Colon (tissue), 2 donors: Measurements from ENCODE around the gene IL18R1.

ENCODE experiments used
- FAIRE-seq: peaks from 2 replicates; lab custom pipeline; 2012; peaks lifted over from hg19 to GRCh38; lab: Jason Lieb, UNC
- donor health status: control.
- donor health status: control.

IL18R1 gene

GRCh38 chr2:102391565-102391964 is 36.0 kb downstream of the IL18R1 start:
- FAIRE-seq, result no peak

GRCh38 chr2:102392096-102392495 is 36.5 kb downstream of the IL18R1 start:
- no peak for FAIRE-seq

GRCh38 chr2:102392942-102393341 is 37.3 kb downstream of the IL18R1 start:
- no peak for FAIRE-seq

DNA sequence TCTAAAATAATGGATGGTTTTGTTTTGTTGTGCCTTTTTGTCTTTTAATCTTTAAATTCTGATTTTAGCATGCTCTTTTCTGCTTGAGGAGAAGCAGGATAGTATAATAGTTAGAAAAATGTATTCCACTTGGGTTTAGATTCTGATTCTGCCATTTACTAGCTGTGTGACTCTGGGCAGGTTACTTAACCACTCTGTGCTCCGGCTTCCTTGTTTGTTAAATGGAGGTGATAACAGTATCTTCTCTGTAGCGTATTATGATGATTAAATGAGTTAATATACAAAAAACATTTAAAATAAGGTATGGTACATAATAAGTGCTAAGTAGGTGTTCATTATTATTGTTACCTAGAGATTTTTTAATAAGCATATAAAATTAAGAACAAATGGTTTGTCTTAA is 40.4 kb downstream of the IL18R1 start:
- no peak for FAIRE-seq

DNA sequence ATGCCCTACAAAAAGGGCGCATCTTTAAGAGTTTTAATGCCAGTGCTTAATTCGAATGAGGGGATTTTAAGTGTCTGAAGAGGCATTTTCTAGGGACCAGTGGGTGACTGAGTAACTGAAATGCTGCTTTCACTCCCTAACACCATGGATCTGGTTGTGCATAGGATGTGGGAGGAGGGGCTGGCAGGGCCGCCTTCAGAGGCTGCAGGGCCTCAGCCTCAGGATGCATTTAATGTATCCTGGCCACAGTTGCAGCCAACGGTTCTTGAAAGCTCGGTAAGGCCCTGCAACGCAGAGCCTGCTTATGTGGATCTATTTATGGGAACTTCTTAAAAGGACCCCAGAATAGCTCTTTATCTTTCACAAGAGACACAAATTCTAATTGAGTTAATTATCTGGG is 41.6 kb downstream of the IL18R1 start:
- FAIRE-seq, result no peak

DNA sequence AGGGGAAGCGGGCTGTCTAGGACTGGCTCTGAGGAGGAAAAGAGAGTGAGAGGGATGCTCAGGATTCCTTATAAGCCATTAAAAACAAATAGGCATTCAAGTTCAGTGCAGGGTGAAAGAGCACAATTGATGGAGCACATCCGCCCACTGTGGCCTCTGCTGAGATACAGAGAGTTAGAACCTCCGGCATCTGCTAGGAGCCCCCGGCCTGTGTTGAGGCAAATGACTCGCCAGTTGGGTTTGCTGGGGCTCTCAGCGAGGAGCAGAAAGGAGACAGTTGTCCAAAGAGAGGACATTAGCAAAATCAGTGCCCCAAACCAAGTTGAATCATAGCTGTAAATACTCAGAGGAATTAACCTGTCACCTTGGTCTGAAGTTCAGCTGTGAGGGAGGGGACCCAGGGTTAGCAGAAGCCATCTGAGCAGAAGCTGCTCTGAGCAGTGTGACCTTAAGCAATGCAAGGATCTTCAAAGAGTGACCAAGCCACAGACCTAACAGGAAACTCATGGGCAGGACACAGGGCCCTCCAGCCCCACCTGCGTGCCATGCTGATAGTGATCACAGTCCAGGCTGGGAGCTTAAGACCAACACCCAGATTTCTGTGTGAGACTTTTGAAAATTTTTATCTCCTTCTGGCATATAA is 44.0 kb downstream of the IL18R1 start:
- FAIRE-seq, result no peak

DNA sequence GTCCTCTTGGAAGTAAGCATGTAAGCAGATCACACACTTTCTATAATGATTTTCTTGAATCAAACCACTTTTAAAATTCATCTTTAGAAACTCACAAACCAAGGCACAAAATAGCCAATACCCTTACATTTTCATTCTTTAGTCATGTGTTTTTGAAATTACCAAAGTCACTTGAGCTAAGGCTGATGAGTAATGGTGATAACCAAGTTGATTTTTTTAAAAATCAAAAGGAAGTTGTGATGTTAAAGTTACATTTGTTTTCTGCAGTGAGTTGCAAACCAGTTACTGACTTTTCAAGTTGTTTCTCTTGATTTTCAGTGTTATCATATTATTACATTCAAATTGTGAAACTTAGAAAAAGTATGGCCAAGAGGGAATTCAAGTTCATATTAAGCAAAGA is 45.9 kb downstream of the IL18R1 start:
- FAIRE-seq, result no peak

- no peak for FAIRE-seq
These were observed 46.3 kb downstream of the IL18R1 start for GRCh38 chr2:102401865-102402264.

- no peak for FAIRE-seq
These were observed 55.4 kb downstream of the IL18R1 start for GRCh38 chr2:102410952-102411351.

DNA sequence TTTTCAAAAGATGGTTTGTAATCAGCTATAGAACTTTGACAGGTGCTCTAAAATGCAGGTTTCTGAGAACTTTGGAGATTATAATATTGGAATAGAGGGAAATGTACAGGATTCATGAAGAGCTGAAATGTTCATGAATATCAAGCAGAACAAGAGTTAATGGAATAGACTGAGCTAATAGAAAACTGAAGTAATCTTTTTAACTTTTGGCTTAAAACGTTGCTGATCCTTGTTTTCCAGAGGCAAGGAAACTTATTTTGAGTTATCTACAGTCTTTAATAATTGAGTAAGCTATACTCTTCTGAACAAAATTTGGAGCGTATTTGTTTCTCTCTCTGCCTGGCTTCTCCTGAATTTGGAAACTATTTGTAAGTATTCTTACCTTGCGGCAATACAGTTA is 56.6 kb downstream of the IL18R1 start:
- no peak for FAIRE-seq

- FAIRE-seq, result no peak
These were observed 62.4 kb downstream of the IL18R1 start for GRCh38 chr2:102417946-102418345.

DNA sequence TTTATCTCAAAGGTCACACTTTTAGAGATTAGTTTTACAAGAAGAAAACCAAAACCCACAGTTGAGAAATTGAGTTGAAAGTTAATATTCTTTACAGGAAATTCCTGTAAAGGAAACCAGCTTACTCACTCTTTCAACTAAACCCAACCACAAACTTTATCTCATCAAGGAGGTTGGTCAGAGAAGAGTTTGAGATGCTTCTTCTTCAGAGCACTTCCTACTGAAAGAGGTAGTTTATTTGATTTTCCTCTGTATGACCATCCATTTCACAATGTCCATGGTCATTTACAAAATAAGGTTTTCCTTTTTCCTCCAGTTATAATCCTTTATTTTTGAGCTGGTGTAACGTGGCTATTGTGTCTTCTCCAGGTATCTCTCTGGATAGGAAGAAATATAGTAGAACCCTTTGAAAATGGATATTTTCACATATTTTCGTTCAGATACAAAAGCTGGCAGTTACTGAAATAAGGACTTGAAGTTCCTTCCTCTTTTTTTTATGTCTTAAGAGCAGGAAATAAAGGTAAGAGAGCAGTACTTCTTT is 62.9 kb downstream of the IL18R1 start:
- no peak for FAIRE-seq

DNA sequence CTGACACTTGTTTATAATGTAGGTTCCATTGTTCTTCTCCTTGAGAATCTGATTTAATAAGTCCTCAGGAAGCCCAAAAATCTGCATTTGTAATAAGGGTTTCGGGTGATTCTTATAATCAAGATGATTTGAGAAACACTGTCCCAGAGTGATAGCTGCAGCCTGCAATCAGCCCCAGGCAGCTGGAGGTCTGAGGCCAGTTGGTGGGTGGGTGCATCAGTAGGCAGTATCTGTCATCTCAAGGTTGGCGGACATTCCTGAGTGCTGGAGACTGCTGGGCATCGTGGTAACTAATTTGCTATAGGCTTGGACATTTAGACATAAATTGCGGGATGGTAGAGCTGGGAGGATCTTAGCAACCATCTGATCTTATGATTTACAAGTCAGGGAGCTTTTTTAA is 64.7 kb downstream of the IL18R1 start:
- no peak for FAIRE-seq

GRCh38 chr2:102421890-102422759 is 66.5 kb downstream of the IL18R1 start:
- no peak for FAIRE-seq

- no peak for FAIRE-seq
These were observed 67.3 kb downstream of the IL18R1 start, which contains the start of gene IL18RAP for GRCh38 chr2:102422910-102423309. Gene IL18RAP, plus strand, starts transcription at chr2:102423160. Its CDS starts 118 bp downstream, at chr2:102423278.

DNA sequence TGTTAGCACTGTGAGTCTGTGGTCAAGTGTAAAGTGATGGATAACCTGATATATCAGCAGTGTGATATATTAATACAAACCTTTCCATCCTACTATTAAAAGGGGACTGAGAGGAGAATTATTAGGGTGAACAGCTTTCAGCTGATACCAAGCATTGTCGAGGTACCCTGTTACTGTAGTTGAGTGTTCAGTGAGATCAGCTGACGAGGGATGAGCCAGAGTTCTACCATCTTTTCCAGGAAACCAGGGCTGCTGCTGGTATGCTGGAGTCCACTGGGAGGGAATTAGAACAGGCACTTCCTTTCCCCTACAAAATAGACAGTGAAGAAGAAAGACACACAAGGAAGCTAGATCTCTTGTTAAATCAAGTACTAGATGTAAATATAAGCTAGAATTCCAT is 67.8 kb downstream of the IL18R1 start:
- no peak for FAIRE-seq

GRCh38 chr2:102424754-102425153 is 69.2 kb downstream of the IL18R1 start:
- FAIRE-seq, result no peak

GRCh38 chr2:102425441-102426132 is 70.0 kb downstream of the IL18R1 start:
- no peak for FAIRE-seq

- FAIRE-seq, result no peak
These were observed 71.7 kb downstream of the IL18R1 start for GRCh38 chr2:102427249-102427648.

GRCh38 chr2:102428573-102428972 is 73.0 kb downstream of the IL18R1 start:
- FAIRE-seq, result no peak

DNA sequence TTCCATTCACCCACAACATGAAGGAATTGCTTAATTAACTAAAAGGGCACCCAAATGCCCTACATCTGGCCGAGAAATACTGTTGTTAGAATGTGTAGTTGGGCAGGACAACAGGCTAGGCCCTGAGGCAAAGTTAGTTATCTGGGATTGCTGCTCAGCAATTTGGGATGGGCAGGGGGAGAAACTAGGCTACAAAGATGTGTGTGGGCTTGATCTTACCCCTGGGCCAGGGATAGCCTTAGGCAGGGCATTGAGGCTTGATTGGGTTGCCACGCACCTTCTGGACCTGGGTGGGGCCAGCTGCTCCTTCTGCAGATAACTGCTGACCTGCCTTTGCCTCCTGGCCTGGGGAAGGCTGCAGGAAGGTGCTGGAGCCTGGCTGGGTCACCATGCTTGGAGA is 76.8 kb downstream of the IL18R1 start:
- FAIRE-seq, result no peak

DNA sequence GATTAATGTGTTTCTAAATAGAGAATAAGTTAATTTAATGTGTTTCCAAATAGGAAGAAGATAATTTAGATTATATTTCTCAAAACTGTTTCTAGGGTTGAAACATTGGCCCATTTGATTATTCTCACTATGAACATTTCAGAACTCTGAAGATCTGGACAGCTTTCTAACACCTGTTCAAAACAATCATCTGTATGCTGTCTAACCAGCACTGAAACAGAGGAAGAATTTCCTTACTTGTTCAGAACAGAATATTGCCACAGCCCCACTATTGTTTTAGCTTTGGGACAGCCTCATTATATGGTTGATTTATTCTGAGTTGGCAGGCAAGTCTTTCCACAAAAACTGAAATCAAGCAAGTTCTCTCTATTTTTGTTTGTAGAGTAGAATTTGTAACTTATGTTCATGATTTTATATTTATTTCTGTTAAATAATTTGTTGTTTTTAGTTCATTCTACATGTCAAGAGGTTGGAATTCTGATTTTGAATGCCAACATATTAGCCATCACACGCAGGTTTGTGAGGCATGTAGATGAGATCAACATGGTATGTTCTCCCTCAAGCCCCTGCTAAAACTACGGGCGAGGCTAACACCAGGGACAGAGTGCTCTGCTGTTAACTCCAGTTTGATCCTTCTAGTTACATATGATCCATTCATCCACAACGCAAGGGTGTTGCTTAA is 78.5 kb downstream of the IL18R1 start:
- FAIRE-seq, result no peak
